Sigmoid colon (tissue), 7 donors: ENCODE data around the gene UBA6. TPM values are rescaled to one million over a fixed set of nuclear protein-coding genes. Genes with fewer than 3 reads are reported as not detected.

Experiments
- DNase-seq: peaks from one replicate; pipeline ENCODE4 v3.0.0-alpha.2; 2019
- H3K27ac ChIP-seq, 4 donors: fragments of 200-600 bp; sonication (generic); one replicate each; pipeline ENCODE4 v1.5.1; 2016 to 2019; ENCODE audit warnings: mild to moderate bottlenecking in 1 of 4
- H3K27me3 ChIP-seq, 3 donors: fragments of 200-600 bp; sonication (generic); one replicate each; pipeline ENCODE4 v1.5.1; 2019; ENCODE audit warnings: mild to moderate bottlenecking in 1 of 3
- H3K36me3 ChIP-seq, 4 donors: fragments of 200-600 bp; sonication (generic); one replicate each; pipeline ENCODE4 v1.5.1; 2016 to 2019
- H3K4me1 ChIP-seq, 4 donors: fragments of 200-600 bp; sonication (generic); one replicate each; pipeline ENCODE4 v1.5.1; 2017 to 2019
- H3K4me3 ChIP-seq, 4 donors: fragments of 200-600 bp; sonication (generic); one replicate each; pipeline ENCODE4 v1.5.1; 2017 to 2019; ENCODE audit warnings: mild to moderate bottlenecking in 2 of 4, moderate library complexity in 1 of 4
- H3K9me3 ChIP-seq, 4 donors: fragments of 200-600 bp in 3 of 4; sonication (generic) in 3 of 4; one replicate each; pipeline versions ENCODE4 v1.5.1 to v1.6.1; 2013 to 2019
- EP300 ChIP-seq, 4 donors: sonication (generic); formaldehyde crosslinking; IDR thresholded peaks; one replicate each; pipeline ENCODE4 v1.6.1; 2017; ENCODE audit warnings: antibody characterized with exemption in 4 of 4
- POLR2A ChIP-seq, 2 donors: fragments of 450-650 bp; IDR thresholded peaks; one replicate each; pipeline ENCODE4 v1.6.1; 2016; ENCODE audit warnings: antibody characterized with exemption in 2 of 2, mild to moderate bottlenecking in 2 of 2, moderate library complexity in 2 of 2
- POLR2AphosphoS5 ChIP-seq, 4 donors: sonication (generic); formaldehyde crosslinking; IDR thresholded peaks; one replicate each; pipeline ENCODE4 v1.6.1; 2017; ENCODE audit warnings: antibody characterized with exemption in 4 of 4
- WGBS, 2 donors: extraction: QIAGEN DNeasy Blood & Tissue Kit; methylation state at CpG; one replicate each; pipeline ENCODE4 v1.1.7; 2013; 5-methylcytosine and 5-hydroxymethylcytosine counted together
- intact Hi-C: fragments of 100-400 bp; cut with DNase I; formaldehyde crosslinking; loops from one replicate; pipeline ENCODE4 v1.15.1; 2023
- polyA plus RNA-seq, 3 donors: library from polyadenylated mRNA; stranded (reverse); fragments of 200-250 nt; gene quantifications; one replicate each; pipeline ENCODE4 v1.2.3, GENCODE V29; 2013
- total RNA-seq, 4 donors: library from RNA; depleted of rRNA; stranded (reverse); fragments of >200 nt; gene quantifications; one replicate each; pipeline ENCODE4 v1.1.0, GENCODE V29; 2016
- TF ChIP-seq, protein P1 (sequence below), 4 experiments: fragments of 450-650 bp in 3 of 4; fragments of 200-600 bp in 1 of 4; IDR thresholded peaks; one replicate each; pipeline ENCODE4 v1.5.1; 2016 to 2019; ENCODE audit warnings: antibody characterized with exemption in 4 of 4, mild to moderate bottlenecking in 3 of 4, moderate library complexity in 2 of 4
- donor health status: healthy with polysubstance abuse.
- donor health status: Bipolar disorder and iron deficiency.
- donor health status: healthy.

Gene UBA6
- total and polyA plus RNA-seq, 7 donors, result 4.2 to 85.0 (median 22.8) TPM

GRCh38 chr4:67696061-67696460 is 4.9 kb downstream of the UBA6 start:
- intact Hi-C loops, result no loop called here
- peaks cover 0 to 15% (median 7%) of the 10 kb centered on the region in 4 donors for H3K36me3 ChIP-seq
- TF ChIP-seq POLR2AphosphoS5 (IDR thresholded peaks at IDR 0.05) (no peak), EP300 (IDR thresholded peaks at IDR 0.05) (no peak), POLR2A (IDR thresholded peaks at IDR 0.05) (no peak)
- TF ChIP-seq, protein P1, sequence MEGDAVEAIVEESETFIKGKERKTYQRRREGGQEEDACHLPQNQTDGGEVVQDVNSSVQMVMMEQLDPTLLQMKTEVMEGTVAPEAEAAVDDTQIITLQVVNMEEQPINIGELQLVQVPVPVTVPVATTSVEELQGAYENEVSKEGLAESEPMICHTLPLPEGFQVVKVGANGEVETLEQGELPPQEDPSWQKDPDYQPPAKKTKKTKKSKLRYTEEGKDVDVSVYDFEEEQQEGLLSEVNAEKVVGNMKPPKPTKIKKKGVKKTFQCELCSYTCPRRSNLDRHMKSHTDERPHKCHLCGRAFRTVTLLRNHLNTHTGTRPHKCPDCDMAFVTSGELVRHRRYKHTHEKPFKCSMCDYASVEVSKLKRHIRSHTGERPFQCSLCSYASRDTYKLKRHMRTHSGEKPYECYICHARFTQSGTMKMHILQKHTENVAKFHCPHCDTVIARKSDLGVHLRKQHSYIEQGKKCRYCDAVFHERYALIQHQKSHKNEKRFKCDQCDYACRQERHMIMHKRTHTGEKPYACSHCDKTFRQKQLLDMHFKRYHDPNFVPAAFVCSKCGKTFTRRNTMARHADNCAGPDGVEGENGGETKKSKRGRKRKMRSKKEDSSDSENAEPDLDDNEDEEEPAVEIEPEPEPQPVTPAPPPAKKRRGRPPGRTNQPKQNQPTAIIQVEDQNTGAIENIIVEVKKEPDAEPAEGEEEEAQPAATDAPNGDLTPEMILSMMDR (IDR thresholded peaks at IDR 0.05), result no peak
- peaks cover 0 to 13% (median 6%) of the 10 kb centered on the region in 4 donors for H3K4me1 ChIP-seq
- H3K27me3 ChIP-seq, result no peaks in the 10 kb centered on the region
- no peaks in the 10 kb centered on the region for H3K9me3 ChIP-seq
- WGBS, 2 donors, result 94 to 95% methylated on average over 2 of the region's 2 CpGs
- H3K4me3 ChIP-seq, result no peak overlapping the region
- H3K27ac ChIP-seq, result no peak overlapping the region
- DNase-seq, result no peak

GRCh38 chr4:67694662-67695061 is 6.3 kb downstream of the UBA6 start:
- 92 to 95% methylated on average over 3 of the region's 3 CpGs for WGBS, 2 donors
- intact Hi-C loops, result no loop called here
- Histone ChIP-seq H3K9me3 (no peaks in the 10 kb centered on the region), H3K4me3 (no peak overlapping the region), H3K4me1 (peaks cover 0 to 6% (median 2%) of the 10 kb centered on the region in 4 donors), H3K27ac (no peak overlapping the region), H3K36me3 (peaks cover 0 to 15% (median 7%) of the 10 kb centered on the region in 4 donors), H3K27me3 (no peaks in the 10 kb centered on the region)
- DNase-seq, result no peak
- TF ChIP-seq, protein P1 (IDR thresholded peaks at IDR 0.05), result no peak
- TF ChIP-seq POLR2AphosphoS5 (IDR thresholded peaks at IDR 0.05), result no peak
- TF ChIP-seq EP300 (IDR thresholded peaks at IDR 0.05), result no peak
- no peak for TF ChIP-seq POLR2A (IDR thresholded peaks at IDR 0.05)

GRCh38 chr4:67691328-67691727 is 9.6 kb downstream of the UBA6 start:
- no peak overlapping the region for H3K27ac ChIP-seq
- TF ChIP-seq, protein P1 (IDR thresholded peaks at IDR 0.05), result no peak
- TF ChIP-seq POLR2AphosphoS5 (IDR thresholded peaks at IDR 0.05), result no peak
- TF ChIP-seq EP300 (IDR thresholded peaks at IDR 0.05), result no peak
- H3K4me3 ChIP-seq, result no peak overlapping the region
- intact Hi-C loops, result no loop called here
- no peaks in the 10 kb centered on the region for H3K4me1 ChIP-seq
- no peaks in the 10 kb centered on the region for H3K27me3 ChIP-seq
- H3K36me3 ChIP-seq, result peaks cover 0 to 15% (median 7%) of the 10 kb centered on the region in 4 donors
- H3K9me3 ChIP-seq, result no peaks in the 10 kb centered on the region
- no peak for DNase-seq

- no peaks in the 10 kb centered on the region for H3K27me3 ChIP-seq
- peaks cover 0 to 13% (median 5%) of the 10 kb centered on the region in 4 donors for H3K36me3 ChIP-seq
- H3K4me1 ChIP-seq, result no peaks in the 10 kb centered on the region
- H3K9me3 ChIP-seq, result no peaks in the 10 kb centered on the region
- intact Hi-C loops, result no loop called here
- TF ChIP-seq EP300 (IDR thresholded peaks at IDR 0.05) (no peak), POLR2AphosphoS5 (IDR thresholded peaks at IDR 0.05) (no peak), POLR2A (IDR thresholded peaks at IDR 0.05) (no peak)
- TF ChIP-seq, protein P1 (IDR thresholded peaks at IDR 0.05), result no peak
- WGBS, 2 donors, result 92 to 94% methylated on average over 4 of the region's 4 CpGs
- no peak for DNase-seq
- H3K4me3 ChIP-seq, result no peak overlapping the region
- H3K27ac ChIP-seq, result no peak overlapping the region
Observed at GRCh38 chr4:67687636-67688035, 13.3 kb downstream of the UBA6 start.

GRCh38 chr4:67685532-67685859 is 15.5 kb downstream of the UBA6 start:
- intact Hi-C loops, result no loop called here
- 95 to 97% methylated on average over 5 of the region's 5 CpGs for WGBS, 2 donors

More at GRCh38 chr4:67685532-67685859, 15.5 kb downstream of the UBA6 start:
- no peak for DNase-seq
- Histone ChIP-seq H3K36me3 (peaks cover 0 to 12% (median 2%) of the 10 kb centered on the region in 4 donors), H3K9me3 (no peaks in the 10 kb centered on the region), H3K27me3 (no peaks in the 10 kb centered on the region), H3K4me1 (no peaks in the 10 kb centered on the region), H3K4me3 (no peak overlapping the region), H3K27ac (no peak overlapping the region)
- TF ChIP-seq POLR2AphosphoS5 (IDR thresholded peaks at IDR 0.05) (no peak), POLR2A (IDR thresholded peaks at IDR 0.05) (no peak), EP300 (IDR thresholded peaks at IDR 0.05) (no peak)
- TF ChIP-seq, protein P1 (IDR thresholded peaks at IDR 0.05), result no peak
